Hepatocyte (in vitro differentiated cells): Measurements from ENCODE around the gene OLIG2.

Source experiments
- CTCF ChIP-seq: fragments of 200-600 bp; sonication (generic); IDR thresholded peaks from 2 replicates; pipeline ENCODE4 v1.5.1; 2016; ENCODE audit warnings: antibody characterized with exemption, mild to moderate bottlenecking; ENCODE audit not compliant: poor library complexity
- EZH2 ChIP-seq: fragments of 200-600 bp; sonication (generic); IDR thresholded peaks from 2 replicates; pipeline ENCODE4 v1.6.1; 2016; ENCODE audit warnings: antibody characterized with exemption, mild to moderate bottlenecking, borderline replicate concordance

GRCh38 chr21:33070744-33070997 is 44.9 kb downstream of the OLIG2 start:
- TF ChIP-seq EZH2 (no peak), CTCF (no peak)
